Measurements from ENCODE around the gene HRNR.

Gene HRNR

DNA sequence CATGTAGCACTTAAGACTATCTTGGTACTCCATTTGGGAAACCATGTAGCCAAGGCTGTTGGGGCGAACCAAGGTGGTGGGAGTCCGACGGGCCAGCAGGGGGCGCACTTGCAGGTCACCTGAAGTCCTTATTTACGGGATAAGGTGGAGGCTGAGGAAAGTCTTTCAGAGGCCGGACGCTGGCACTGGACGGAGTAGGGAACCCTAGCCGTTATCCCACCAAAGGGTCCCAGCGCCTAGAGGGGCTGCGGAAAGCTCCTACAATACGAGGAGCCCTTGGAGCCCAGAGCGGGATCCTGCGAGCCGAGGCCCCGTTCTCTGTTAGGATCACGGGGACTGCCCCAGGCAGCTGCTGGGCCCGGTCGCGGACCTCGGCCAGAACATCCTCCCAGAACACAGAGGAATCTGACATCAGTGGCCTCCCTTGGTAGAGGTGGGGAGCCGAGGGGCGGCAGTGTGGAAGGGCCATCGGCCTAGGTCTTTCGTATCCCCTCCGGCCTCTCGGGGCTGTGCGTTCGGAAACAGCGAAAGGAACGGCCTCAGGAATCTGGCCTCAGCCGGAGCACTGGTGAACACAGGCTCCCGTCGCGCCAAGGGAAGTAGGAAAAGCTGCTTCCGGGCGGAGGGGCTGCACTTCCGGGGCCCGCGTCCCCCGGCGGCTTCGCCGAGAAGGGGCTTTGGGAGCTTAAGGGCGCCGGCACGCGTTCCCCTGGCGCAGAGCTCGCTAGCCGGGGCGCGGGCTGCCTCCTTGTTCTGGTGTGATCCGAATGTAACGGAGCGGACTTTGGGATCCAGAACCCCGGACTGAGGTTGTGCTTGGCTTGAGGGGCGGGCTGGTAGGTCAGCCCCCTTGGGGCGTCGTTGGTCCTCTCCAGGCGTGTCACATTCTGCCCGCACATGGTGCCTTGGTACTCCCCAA is 35.1 kb downstream of the HRNR start:
- no peak for DNase-seq

DNA sequence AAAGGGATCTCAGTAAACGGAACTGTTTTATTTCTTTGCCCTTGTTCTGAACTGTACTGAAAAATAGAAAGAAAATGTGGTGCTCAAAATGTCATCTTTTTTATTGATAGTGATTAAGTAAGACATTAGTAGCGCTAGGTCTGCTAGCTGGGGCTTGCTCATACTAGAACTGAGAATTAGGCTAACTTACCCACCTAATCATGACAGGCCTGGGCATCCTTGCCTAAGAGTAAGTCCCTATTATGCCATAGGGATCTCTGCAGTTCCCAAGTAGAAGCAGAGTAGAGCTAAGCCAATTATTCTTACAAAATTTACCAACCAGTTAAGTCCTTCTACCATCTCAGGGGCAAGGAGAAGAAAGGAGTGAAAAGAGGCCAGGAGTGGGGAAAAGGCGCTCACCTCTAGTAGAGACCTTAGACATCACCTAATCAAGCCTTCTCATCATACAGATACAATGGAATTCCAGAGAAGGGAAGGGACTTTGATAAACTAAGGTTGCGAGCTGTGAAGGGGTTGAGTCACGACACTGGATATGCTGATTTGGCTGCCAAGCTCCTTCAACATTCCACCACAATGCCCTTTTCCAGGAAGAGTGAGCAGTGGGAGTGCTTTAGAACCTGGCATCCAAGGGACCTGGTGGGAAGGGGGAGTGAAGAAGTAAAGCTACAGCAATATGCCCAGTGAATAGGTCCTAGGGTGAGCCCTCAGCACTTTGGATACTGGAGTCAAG is 37.3 kb downstream of the HRNR start:
- DNase-seq = no peak

DNA sequence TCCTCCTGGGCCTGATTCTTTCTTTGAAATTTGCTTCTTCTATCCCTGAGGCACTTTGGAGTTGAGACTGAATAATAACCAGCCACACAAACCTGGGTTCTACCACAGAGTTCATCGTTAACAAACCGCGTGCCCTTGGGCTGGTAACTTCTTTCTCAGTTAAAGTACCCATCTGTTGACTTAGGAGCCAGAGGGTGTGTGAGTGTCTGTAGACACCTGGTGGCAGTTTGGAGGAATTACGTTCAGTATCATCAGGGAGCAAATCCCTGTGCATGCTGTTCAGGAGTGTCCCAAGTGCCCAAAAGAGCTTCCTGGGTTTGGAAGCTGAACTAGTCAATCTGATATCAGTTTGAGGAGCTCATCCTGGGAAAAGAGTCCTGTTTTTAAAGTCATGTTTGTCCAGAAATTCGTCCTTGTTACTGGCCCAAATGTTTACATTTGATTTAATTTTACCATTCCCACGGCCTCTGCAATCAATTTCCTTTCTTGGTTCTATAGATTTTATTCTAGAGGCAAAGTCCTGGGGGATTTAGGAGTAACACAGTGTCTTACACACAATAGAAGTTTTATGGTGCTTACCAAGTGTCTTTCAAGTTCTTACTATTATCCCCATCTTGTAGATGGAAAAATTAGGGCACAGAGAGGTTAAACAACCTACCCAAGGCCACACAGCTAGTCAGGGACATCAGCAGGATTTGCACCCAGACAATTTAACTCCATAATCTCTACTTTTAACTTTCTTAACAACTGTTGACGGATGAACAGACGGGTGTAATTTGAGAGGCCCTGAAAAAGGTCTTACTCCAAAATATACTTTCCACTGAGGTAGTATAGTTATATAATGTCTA is 38.2 kb downstream of the HRNR start:
- peak; percentile 70 for DNase-seq

DNA sequence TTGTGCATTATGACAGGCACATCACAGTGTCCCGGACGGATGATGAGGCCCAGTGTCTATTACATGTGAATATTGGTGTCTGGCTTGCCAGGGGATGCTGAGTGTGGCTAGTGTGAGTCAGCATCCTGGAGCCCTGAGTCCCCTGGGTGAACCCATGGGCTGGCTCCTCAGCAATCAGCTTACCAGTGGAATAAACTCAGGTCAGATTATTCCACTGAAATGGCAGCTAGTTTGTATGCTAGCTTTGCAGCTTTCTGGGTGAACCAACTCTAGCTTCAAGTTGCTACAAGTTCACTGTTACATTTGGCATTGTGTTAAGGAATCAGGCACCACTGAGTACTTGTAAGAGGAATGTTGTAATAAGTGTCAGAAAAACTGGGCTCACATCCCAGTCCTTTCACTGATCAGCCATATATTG is 41.0 kb downstream of the HRNR start:
- DNase-seq = no peak

DNA sequence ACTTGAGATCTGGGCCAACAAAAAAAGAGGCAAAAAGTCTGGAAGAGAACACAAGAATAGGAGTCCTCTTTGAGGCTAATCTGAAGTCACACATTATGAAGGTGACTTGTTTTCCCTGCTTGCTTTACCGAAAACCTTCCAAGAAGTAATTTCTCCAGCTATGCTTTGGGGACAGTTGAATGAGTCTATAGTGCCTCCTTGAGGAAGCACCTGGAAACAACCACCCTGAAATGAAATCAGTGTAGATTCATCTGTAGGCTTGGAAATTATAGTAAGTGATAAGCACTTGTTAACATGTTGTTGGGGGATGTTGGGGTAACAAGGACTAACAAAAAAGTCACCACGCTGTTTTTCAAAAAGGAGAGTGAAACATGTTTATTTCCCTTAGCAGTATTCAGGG is 41.6 kb downstream of the HRNR start:
- no peak for DNase-seq

DNA sequence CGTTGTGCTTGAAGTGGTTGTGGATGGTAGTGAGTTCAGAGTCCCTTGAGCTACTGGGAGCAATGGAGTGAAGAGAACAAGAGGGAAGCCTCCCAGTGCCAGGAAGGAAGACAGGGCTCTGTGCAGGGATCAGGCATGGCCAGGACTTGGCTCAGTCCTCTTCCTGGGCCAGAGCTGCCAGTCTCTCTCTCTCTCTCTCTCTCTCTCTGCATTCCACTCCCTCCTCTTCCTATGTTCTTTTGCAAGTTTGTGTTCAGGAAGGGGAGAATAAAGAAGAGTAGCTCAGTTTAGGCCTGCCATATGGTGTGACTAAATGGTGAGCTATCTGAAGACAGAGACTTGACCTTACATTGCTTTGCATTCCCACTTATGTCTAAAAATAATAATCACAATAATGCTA is 44.4 kb downstream of the HRNR start:
- DNase-seq = no peak

DNA sequence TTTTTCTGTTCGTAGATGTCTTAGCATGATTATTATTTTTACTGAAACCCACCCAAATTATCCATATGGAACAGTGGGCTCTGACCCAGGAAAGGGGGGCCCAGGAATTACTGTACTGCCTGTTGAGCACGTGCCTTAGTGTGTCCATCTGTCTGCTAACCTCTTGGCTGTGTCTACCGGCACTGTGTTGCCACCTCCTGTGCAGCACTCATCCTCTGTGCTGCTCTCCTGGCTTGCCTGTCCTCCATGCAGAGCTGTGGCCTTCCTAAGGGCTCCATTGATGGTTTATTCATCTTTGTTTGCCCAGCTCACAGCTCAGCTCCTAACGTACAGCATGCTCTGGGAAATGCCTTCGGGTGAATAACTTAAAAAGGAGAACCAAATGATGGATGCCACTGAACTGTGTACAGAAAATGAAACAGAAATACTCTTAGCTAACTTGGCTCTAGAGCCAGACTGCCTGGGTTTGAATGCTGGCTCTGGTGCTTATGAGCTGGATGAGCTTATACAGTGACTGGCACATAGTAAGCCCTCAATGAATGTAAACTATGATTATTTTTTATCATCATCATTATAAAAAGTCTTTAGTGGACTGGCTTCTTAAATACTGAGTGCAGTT is 53.6 kb downstream of the HRNR start:
- no peak for DNase-seq

DNA sequence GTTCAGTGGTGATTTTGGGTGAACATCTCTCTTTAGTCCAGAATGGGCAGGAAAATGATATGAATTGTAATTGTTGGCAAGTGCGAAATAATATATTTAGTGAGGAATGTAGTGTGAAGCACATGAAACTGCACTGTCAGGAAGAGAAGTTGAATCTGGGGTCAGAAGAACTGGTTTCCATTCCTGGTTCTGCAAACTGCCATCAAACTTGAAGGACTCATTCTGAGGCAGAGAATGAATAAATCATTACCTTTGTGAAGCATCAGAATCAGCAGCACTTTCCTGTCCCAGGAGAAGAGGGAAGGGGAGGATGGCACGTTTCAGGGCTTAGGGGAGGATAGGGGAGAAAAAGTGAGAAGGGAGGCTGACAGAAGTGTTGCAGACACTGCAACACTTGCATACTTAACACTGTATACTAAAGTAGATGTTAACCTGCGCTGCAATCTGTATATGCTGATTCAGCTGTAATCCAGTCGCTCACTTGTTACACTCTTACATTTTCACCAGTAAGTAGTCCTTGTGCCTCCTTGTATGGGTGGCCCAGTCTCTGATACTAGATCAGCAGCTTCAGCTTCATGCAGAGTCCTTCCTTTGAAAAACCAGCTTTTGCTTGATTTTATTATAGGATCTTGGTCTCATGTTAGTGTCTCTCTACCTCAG is 54.5 kb downstream of the HRNR start:
- DNase-seq = no peak

DNA sequence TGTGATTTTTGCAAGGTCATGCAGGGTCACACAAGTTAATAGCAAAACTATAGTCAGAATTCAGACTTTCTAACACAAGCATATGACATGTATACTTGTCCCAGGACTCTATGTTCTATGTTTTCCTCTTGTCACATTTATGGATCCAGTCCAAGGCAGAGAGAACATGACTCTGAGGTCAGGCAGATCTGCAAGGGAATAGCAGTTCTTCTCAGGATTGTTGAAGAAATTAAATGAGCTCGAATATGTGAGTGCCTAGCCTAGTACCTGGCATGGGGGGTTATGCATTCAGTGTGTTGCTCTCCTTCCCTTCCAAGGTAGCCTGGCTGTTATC is 55.5 kb downstream of the HRNR start:
- no peak for DNase-seq

DNA sequence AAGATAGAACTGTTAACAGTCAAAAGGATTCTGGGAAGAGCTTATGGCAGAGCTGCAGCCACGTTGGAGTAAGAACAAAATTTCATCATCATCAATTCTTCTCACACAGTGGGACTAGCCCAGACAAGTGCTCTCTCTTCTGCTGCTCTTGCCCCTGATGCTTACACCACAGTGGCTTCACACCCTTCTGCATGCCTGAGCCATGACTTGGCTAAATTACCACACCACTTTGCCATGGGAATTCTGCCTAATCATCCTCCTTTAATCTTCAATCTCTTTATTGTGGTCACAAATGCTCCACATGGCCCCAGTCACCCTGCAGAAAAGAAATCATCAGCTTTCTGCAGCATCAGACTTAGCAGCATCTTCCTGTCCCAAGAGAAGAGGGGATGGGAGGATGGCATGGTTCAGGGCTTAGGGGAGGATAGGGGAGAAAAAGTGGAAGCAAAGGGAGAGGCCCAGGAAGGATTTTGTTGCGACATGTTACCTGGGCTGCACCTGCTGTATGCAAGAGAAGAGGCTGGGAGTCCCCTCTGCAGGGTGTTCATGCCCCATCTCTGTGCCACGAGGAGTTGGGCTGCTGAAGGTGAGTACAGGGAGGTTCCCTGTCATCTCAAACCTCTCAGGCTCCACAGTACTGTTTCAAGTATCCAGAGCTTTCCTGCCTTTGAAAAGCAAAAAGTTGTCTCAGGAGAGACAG is 56.0 kb downstream of the HRNR start:
- DNase-seq = no peak

DNA sequence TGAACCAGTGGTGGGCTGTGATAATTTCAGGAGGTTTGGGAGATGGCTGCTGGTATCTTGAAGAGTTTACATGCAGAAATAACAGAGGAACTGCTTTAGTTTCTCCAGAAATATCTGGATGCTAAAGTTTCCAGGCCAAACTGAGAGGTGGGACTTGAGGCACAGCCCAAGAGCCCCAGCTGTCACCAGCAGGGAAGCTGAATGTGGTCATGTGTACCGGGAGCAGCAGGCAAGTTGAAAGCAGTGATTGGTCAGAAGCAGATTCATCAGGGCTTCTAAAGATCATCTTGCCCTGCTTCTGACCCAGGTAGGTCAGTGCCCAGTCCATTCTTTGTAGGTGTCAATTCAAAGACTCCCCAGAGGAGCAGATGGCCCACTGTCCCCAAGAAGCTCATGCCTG is 57.0 kb downstream of the HRNR start:
- DNase-seq = no peak

DNA sequence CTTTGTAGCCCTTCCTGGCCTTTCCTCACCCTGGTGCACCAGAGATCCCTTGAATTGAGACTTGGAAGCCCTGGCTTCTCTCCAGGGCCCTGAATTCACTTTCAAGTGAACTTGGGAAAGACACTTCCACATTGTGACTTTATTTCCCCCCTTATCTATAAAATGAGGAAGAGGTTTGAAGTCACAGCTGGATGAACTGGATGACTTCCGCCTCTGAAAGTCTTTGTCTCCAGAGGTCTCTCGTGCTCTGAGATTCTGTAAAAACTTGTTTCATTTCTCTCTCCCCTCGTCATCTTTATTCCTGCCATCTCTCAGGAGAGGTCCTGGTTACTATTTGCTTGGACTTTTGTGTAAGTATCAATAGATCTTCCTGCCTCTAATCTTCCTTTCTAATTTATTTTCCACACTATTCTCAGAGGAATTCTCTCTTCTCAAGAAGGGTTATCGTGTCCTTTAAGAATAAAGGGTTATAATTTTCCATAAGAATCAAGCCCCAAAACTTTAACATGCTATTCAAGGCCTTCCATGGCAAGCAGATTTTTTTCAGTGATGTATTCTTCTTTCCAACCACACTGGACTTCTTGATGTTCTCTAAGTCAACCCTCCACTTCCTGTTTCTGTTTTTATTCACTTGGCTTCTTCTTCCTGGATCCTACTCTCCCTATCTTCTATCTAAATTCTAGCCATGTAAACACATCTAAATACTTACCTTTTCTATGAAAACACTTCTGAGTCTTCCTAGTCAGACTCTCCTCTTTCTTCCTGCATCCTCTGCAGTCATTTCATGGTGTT is 58.5 kb downstream of the HRNR start:
- DNase-seq = no peak

DNA sequence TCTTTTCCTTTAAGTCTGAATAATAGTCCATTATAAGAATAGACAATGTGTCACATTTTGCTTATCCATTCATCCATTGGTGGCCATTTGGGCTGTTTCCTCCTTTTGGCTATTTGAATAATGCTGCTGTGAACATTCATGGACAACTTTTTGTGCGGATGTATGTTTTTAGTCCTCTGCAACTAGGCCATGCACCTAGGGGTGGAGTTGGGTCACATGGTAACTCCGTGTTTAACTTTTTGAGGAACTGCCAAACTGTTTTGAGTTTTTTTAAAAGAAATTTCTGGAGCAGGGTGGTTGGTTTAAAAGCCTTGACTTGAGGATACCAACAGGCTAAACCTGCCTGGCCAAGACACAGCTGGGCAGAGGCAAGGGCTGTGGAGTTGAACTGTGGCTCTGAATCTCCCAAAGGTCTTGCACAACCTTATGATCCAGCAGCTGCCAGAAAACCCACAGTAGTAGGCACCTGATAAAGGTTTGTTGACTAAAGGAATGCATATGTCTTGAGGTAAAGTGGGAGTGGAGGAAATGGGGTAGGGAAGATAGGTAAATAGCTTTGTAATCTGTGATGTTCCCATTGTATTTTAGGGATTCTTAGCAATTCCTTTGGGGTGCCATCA is 59.4 kb downstream of the HRNR start:
- no peak for DNase-seq

DNA sequence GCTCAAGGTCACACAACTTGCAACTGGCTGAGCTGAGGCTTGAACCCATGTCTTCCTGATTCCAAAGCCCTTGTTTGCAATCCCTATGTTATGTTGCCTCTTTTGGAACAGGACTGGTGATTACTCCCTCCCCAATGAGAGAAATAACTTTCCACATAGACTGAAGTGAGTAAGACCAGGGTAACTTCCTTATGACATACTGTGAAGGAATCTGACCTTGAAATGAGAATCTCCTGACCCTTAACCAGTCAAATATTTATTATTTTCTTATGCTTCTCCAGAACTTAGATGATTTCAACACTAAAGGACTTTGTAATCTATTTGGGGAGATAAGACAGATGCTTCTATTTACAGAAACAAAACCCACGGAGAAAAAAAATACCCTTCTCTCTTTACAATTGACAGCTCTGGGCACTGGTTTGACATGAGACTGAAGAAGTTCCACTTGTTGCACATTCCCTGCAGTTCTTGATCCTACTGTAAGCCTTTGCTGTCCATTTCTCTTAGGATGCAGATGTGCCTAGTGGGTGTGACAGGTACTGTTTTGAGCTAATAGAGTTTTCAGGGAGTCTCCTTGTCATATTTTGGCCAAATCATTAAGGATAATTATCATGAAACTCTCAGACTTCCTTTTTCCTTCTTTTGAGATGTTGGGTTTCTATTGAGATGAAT is 61.1 kb downstream of the HRNR start:
- no peak for DNase-seq
